Measurements from ENCODE around the gene TAF11. TPM values are rescaled to one million over a fixed set of nuclear protein-coding genes. Genes with fewer than 3 reads are reported as not detected.

Gene TAF11
- total and polyA plus RNA-seq, 2 of the 8 experiments (the other 6 are each of a cell fraction or from before 2014, with no cell fraction given) = 38.2 to 48.6 TPM

DNA sequence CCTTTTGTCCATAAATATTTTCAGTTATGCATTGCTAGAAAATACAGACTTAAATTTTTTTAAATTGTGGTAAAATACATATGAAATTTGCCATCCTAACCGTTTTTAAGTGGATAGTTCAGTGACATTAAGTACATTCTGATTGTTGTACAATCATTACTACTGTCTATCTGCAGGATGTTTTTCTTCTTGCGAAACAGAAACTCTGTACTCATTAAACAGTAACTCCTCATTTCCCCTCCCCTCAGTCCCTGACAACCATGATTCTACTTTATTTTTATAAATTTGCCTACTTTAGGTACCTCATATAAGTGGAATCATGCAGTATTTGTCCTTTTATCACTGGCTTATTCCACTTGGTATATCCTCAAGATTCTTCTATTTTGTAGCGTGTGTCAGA is 21.3 kb downstream of the TAF11 start (continued):
- TF ChIP-seq, protein P1, sequence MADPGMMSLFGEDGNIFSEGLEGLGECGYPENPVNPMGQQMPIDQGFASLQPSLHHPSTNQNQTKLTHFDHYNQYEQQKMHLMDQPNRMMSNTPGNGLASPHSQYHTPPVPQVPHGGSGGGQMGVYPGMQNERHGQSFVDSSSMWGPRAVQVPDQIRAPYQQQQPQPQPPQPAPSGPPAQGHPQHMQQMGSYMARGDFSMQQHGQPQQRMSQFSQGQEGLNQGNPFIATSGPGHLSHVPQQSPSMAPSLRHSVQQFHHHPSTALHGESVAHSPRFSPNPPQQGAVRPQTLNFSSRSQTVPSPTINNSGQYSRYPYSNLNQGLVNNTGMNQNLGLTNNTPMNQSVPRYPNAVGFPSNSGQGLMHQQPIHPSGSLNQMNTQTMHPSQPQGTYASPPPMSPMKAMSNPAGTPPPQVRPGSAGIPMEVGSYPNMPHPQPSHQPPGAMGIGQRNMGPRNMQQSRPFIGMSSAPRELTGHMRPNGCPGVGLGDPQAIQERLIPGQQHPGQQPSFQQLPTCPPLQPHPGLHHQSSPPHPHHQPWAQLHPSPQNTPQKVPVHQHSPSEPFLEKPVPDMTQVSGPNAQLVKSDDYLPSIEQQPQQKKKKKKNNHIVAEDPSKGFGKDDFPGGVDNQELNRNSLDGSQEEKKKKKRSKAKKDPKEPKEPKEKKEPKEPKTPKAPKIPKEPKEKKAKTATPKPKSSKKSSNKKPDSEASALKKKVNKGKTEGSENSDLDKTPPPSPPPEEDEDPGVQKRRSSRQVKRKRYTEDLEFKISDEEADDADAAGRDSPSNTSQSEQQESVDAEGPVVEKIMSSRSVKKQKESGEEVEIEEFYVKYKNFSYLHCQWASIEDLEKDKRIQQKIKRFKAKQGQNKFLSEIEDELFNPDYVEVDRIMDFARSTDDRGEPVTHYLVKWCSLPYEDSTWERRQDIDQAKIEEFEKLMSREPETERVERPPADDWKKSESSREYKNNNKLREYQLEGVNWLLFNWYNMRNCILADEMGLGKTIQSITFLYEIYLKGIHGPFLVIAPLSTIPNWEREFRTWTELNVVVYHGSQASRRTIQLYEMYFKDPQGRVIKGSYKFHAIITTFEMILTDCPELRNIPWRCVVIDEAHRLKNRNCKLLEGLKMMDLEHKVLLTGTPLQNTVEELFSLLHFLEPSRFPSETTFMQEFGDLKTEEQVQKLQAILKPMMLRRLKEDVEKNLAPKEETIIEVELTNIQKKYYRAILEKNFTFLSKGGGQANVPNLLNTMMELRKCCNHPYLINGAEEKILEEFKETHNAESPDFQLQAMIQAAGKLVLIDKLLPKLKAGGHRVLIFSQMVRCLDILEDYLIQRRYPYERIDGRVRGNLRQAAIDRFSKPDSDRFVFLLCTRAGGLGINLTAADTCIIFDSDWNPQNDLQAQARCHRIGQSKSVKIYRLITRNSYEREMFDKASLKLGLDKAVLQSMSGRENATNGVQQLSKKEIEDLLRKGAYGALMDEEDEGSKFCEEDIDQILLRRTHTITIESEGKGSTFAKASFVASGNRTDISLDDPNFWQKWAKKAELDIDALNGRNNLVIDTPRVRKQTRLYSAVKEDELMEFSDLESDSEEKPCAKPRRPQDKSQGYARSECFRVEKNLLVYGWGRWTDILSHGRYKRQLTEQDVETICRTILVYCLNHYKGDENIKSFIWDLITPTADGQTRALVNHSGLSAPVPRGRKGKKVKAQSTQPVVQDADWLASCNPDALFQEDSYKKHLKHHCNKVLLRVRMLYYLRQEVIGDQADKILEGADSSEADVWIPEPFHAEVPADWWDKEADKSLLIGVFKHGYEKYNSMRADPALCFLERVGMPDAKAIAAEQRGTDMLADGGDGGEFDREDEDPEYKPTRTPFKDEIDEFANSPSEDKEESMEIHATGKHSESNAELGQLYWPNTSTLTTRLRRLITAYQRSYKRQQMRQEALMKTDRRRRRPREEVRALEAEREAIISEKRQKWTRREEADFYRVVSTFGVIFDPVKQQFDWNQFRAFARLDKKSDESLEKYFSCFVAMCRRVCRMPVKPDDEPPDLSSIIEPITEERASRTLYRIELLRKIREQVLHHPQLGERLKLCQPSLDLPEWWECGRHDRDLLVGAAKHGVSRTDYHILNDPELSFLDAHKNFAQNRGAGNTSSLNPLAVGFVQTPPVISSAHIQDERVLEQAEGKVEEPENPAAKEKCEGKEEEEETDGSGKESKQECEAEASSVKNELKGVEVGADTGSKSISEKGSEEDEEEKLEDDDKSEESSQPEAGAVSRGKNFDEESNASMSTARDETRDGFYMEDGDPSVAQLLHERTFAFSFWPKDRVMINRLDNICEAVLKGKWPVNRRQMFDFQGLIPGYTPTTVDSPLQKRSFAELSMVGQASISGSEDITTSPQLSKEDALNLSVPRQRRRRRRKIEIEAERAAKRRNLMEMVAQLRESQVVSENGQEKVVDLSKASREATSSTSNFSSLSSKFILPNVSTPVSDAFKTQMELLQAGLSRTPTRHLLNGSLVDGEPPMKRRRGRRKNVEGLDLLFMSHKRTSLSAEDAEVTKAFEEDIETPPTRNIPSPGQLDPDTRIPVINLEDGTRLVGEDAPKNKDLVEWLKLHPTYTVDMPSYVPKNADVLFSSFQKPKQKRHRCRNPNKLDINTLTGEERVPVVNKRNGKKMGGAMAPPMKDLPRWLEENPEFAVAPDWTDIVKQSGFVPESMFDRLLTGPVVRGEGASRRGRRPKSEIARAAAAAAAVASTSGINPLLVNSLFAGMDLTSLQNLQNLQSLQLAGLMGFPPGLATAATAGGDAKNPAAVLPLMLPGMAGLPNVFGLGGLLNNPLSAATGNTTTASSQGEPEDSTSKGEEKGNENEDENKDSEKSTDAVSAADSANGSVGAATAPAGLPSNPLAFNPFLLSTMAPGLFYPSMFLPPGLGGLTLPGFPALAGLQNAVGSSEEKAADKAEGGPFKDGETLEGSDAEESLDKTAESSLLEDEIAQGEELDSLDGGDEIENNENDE (IDR thresholded peaks at IDR 0.05; ENCODE audit: insufficient replicate concordance, low read length) = no peak
- TF ChIP-seq POLR2AphosphoS5 (IDR thresholded peaks at IDR 0.05; ENCODE audit: low read depth, low read length) (no peak), RXRA (IDR thresholded peaks at IDR 0.05; ENCODE audit: insufficient read depth, low read depth, low read length) (no peak), SIRT6 (IDR thresholded peaks at IDR 0.05; ENCODE audit: low read length) (no peak), HDAC6 (IDR thresholded peaks at IDR 0.05; ENCODE audit: low read depth, low read length) (no peak), SIN3A (conservative IDR thresholded peaks at IDR 0.05 in 1 of 2, IDR thresholded peaks at IDR 0.05 in 1 of 2; ENCODE audit: low read depth in 1 of 2, low read length in 2 of 2) (no peak), RBBP5 (IDR thresholded peaks at IDR 0.05; ENCODE audit: borderline replicate concordance, low read depth, low read length) (no peak)
